GM04504 (cell line): ENCODE data around the gene GATD1.
A peak's percentile ranks its signal among the peaks of the same experiment; 100 is the strongest.
"Not testable (repeated sequence)": the region's sequence is repeated elsewhere in the genome, so short reads cannot be mapped to it uniquely, and the experiment has no call there.

Experiments used
- DNase-seq: peaks from one replicate; pipeline ENCODE4 v3.0.0-alpha.2; 2012; ENCODE audit warnings: low read depth

Gene GATD1

GRCh38 chr11:763073-763463, 14.2 kb downstream of the GATD1 start:
- no peak for DNase-seq

GRCh38 chr11:762421-763072, 14.7 kb downstream of the GATD1 start:
- peak; percentile 73 for DNase-seq

GRCh38 chr11:761526-762108, 15.7 kb downstream of the GATD1 start:
- DNase-seq = no peak

DNA sequence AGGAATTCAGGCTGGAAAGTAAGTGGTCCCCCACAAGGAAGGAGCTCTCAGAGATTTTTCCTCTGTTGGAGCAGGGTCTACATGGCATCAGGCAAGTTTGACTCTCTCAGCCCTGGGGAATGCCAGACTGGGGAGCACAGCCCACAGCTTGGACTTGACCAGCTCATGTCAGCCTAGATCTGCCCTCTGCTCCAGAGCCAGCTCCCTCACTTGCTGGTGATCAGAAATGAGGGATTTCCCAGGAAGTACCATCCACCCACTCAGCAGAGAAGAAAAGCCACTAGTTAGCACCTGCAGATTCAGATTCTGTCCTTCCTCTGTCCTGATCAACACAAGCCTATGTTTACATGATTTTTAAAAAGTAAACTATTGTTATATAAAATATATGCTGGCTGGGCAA, 17.1 kb downstream of the GATD1 start:
- no peak for DNase-seq

GRCh38 chr11:749731-750130, 27.6 kb downstream of the GATD1 start:
- no peak for DNase-seq

DNA sequence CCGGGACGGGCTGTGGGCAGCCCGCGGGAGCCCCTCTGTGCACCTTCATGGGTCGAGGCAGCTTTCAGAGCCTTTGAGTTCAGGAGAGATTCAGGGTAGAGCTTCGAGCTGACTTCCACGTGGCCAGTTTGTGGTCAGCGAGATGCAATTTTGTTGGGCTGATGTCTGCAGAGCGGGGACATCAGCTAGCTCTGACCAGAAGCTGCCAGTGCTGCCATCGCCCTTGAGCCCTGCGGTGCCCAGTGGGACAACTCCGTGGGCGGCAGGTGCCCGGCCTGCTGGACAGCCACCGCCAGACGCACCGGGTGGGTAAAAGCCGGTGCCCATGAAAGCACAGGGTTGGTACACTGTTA, 29.3 kb downstream of the GATD1 start:
- no peak for DNase-seq

DNA sequence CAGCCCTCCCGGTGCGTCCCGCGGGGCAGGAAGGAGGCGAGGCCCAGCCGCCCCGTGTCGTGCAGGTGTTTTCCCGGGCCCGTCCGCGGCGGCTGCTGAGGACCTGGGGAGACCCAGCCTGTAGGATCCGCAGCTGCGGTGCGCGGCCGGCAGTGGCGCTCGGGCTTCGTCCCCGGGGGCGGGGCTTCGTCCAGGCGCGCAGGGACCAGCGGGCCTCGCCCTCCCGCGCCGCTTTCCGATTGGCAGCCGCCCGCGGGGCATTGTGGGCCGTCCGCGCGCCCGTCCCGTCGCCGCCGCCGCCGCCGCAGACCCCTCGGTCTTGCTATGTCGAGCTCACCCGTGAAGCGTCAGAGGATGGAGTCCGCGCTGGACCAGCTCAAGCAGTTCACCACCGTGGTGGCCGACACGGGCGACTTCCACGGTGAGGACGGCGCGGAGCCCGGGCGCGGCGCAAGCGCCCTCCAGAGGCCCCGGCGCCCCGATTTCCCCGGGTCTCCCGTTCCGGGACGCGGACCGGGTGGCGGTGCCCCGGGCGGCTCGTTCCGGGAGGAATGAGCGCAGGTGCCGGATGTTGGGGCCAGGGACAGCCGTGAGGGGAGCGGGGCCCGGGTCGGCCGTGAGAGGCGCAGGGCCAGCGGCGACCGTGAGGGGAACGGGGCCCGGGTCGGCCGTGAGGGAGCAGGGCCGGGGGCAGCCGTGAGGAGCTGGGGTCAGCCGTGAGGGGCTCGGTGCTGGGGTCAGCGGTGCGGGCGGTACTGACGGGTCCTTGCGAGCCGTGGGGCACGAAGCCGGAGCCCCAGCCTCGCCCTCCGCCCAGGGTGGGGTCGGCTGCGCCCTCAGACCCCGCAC, 29.9 kb downstream of the GATD1 start, which contains the start of gene TALDO1:
Gene TALDO1, plus strand, starts transcription at position 307 of the 849 bp plus-strand sequence. Its CDS starts 18 bp downstream, at position 325.
- peak; percentile 57 for DNase-seq

GRCh38 chr11:746289-747157, 30.8 kb downstream of the GATD1 start:
- no peak for DNase-seq

GRCh38 chr11:745428-745827, 31.9 kb downstream of the GATD1 start:
- DNase-seq = no peak

GRCh38 chr11:742571-743201, 34.6 kb downstream of the GATD1 start:
- DNase-seq = no peak

GRCh38 chr11:742156-742546, 35.1 kb downstream of the GATD1 start:
- no peak for DNase-seq

- DNase-seq = not testable (repeated sequence)
Measured at GRCh38 chr11:737899-738298, 39.4 kb downstream of the GATD1 start.

DNA sequence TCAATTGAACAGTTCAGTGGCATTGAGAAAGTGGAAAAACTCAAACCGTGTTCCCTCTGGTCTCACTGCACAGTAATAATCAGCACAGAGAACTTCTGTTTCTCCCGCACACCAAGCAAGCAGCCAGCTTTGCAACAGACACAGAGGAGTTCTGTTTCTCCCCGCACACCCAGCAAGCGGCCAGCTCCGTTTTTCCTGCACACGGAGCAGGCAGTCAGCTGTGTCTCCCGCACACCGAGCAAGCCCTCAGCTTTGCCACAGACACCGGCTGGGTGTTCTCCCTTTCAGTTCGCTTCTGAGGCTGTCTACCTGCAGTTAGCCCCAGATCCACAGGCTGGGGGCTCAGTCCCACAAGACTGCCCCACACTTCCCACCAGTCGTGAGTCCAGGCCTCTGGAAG, 39.9 kb downstream of the GATD1 start:
- no peak for DNase-seq

GRCh38 chr11:734541-734940, 42.7 kb downstream of the GATD1 start:
- not testable (repeated sequence) for DNase-seq

DNA sequence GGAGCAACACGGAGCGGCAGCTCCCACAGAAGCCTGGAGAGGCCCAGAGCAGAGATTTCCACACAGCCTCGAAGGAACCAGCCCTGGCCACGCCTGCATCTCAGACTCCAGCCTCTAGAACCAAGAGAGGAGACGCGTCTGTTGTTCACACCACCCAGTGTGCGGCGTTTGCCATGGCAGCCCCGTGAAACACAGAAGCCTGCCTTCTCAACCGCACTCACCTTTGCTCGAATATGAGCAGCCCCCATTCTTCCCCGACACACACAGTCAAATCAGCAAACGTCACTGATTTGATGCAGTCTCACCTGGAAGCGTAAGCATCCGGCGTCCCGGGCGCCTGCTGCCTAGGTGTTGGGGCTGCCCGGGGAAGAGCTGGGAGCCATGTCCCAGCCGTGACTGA, 44.2 kb downstream of the GATD1 start:
- no peak for DNase-seq

GRCh38 chr11:729492-730074, 47.7 kb downstream of the GATD1 start:
- no peak for DNase-seq

GRCh38 chr11:728901-729491, 48.3 kb downstream of the GATD1 start:
- DNase-seq = no peak

DNA sequence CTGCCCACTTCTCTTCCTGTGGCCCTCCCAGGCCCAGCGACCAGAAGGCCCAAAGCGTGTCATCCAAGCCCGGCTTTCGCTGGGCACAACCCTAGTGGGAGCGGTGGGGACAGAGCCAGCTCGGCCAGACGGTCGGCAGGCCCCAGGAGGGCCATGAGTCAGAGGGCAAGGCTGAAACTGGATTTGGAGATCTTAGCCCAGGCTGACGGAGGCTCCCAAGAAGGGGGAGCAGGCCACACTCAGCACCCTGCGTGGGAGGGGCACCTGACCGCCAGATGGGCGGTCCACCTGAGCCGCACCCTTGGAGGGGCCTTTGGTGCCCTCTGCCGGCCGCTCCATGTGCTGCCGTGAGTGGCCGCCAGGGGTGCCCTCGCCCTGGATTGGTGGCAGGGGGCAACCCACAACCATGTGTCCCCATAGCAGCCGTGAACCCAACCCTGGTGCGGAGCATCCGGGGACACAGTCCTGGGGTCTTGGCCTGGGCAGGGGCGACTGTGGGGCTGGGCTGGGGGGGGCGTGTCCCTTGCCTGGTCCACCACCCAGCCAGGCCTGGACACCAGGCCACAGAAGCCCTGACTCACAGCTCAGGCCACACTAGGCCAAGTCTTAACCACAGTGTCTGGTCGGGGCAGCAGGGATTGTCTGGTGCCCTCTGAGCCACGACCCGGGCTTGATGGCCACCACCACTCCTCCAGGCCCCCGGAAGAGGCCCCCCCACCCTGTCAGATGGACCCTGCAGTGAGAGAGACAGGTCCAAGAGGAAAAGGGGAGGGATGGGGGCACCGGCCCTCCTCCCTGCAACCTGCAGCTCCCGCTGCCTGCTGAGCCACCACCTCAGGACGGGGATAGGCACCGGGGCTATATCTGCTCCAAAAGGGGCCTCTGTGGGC, 49.2 kb downstream of the GATD1 start:
- peak; percentile 89 for DNase-seq

DNA sequence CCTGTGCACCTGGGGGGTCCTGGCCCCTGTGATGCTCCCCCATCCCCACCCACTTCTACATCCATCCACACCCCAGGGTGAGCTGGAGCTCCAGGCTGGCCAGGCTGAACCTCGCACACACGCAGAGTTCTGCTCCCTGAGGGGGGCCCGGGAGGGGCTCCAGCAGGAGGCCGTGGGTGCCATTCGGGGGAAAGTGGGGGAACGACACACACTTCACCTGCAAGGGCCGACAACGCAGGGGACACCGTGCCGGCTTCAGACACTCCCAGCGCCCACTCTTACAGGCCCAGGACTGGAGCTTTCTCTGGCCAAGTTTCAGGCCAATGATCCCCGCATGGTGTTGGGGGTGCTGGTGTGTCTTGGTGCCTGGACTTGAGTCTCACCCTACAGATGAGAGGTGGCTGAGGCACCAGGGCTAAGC, 50.0 kb downstream of the GATD1 start:
- DNase-seq = no peak
